IPS-18c (cell line): ENCODE data around the gene HOGA1.

Experiments used
- H3K4me3 ChIP-seq: 2 replicates; pipeline ENCODE4 v1.7.0; 2013; ENCODE audit warnings: low read depth, mild to moderate bottlenecking, low read length, moderate library complexity; ENCODE audit not compliant: insufficient read depth
- H3K9me3 ChIP-seq: one replicate; pipeline ENCODE4 v1.6.1; 2013; ENCODE audit warnings: mild to moderate bottlenecking, low read length, moderate library complexity; ENCODE audit not compliant: control insufficient read depth, insufficient read depth

HOGA1 gene

DNA sequence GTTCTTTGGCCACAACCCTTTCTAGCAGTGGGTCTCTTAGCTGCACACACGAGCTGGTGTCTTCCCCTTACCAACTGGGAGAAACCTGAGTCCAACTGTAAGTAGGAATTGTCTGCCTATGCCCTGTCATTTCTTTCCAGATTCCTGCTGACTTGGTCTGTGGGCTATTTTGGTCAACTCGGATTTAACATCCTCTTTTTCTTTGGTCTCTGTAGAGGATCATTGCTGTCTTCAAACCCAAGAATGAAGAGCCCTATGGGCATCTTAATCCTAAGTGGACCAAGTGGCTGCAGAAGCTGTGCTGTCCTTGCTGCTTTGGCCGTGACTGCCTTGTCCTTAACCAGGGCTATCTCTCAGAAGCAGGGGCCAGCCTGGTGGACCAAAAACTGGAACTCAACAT is 66.5 kb downstream of the HOGA1 start:
- Histone ChIP-seq H3K9me3 (no peaks in the 10 kb centered on the region), H3K4me3 (no peak overlapping the region)

DNA sequence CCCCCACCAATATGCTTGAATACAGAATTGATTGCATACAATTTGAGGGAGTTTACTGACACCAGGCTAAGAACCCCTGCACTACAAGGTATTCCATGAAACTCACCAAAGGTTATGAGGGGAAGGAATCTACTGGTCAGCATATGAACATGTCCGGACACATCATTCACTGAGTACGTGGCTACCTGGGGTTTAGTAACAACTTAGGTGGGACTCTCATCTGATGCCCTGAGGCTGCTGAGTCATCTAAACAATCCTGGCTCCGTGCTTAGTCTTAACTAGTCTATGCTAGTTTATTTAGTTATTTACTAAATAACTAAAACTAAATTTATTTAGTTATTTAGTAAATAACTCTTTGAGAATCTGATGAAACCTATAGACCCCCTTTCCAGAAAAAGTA is 67.6 kb downstream of the HOGA1 start:
- Histone ChIP-seq H3K4me3 (no peak overlapping the region), H3K9me3 (no peaks in the 10 kb centered on the region)

DNA sequence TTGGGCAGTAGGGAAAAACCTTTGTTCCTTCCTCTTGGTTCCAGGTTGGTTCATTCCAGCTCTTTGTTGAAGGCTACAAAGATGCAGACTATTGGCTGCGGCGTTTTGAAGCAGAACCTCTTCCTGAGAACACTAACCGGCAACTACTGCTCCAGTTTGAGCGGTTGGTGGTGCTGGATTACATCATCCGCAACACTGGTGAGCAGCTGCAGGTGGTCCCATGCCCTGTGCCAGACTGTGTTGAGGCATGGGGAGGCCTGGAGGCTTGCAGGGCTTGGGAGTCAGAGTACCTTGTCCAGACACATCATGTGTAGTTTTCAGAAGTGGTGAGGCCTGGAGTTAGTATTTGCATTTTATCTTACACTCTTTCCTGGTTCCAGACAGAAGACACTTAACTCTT is 72.6 kb downstream of the HOGA1 start:
- no peak overlapping the region for H3K4me3 ChIP-seq

DNA sequence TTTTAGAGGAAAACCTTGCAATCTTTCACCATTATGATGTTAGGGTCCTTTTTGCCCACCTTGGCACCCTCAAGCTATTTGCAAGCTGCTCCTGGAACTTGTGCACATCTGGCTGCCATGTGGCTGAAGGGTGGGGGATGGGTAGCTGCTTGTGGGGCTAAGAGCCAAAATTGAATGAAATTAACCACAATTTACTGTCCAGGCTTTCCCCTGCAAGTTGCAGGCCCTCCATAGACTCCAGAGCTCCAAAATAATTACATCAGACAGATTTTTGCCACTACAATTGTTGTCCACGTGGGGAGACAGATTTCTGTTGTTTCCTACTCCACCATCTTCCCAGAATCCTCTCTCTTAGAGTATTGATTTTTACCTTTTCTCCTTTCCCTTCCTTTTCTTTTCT is 75.4 kb downstream of the HOGA1 start:
- H3K9me3 ChIP-seq: no peaks in the 10 kb centered on the region
- no peak overlapping the region for H3K4me3 ChIP-seq

More for the DNA sequence above, 72.6 kb downstream of the HOGA1 start:
- no peaks in the 10 kb centered on the region for H3K9me3 ChIP-seq
